Stimulated activated effector memory CD8-positive, alpha-beta T cell treated with anti-CD3 and anti-CD28 coated beads, Interleukin-12 subunit alpha, Interleukin-12 subunit beta, amount 100 ng/mL, for 72 hours (primary cell): Measurements from ENCODE around the gene SUGP1.

ENCODE experiments used
- ATAC-seq: fragments of 150-1000 bp; cut with Tn5 transposase; 2 replicates; pipeline ENCODE4 v1.10.0; 2021
- DNase-seq, 2 donors: peaks; one replicate each; pipeline ENCODE4 v3.0.0; 2021 to 2022; ENCODE audit warnings: low spot score in 2 of 2
- H3K27ac Mint-ChIP-seq: one replicate; pipeline ENCODE4 v1.8.0; 2022; ENCODE audit warnings: mild to moderate bottlenecking, mixed read lengths
- H3K36me3 Mint-ChIP-seq: one replicate; pipeline ENCODE4 v1.8.0; 2022; ENCODE audit warnings: mild to moderate bottlenecking, mixed read lengths
- H3K4me1 Mint-ChIP-seq: one replicate; pipeline ENCODE4 v1.8.0; 2022; ENCODE audit warnings: mixed read lengths
- H3K4me3 Mint-ChIP-seq: one replicate; pipeline ENCODE4 v1.8.0; 2022; ENCODE audit warnings: mild to moderate bottlenecking, mixed read lengths
- H3K9me3 Mint-ChIP-seq: one replicate; pipeline ENCODE4 v1.8.0; 2022; ENCODE audit warnings: mixed read lengths

SUGP1 gene

DNA sequence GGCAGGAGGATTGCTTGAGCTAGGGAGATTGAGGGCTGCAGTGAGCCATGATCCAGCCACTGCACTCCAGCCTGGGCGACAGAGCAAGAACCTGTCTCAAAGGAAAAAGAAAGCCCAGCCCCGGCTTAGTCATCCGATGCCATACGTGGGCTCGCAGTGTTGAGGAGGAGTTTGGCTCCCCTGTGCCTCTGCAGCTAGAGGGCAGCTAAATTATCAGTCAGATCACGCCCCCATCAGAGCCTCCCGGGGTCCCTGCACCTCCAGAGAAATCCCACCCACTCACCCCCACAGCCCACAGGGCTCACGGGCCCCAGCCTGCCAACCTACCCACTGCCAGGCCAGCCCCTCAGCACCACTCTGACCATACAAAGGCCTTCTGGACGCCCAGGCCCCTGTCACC is 28.0 kb upstream of the SUGP1 start:
- Mint-ChIP-seq H3K4me3 (no peak overlapping the region), H3K9me3 (no peaks in the 10 kb centered on the region), H3K36me3 (peaks cover 87% of the 10 kb centered on the region), H3K27ac (no peak overlapping the region), H3K4me1 (no peaks in the 10 kb centered on the region)
- no peak for DNase-seq
- no peak for ATAC-seq

- H3K36me3 Mint-ChIP-seq, result peaks cover 88% of the 10 kb centered on the region
- ATAC-seq, result no peak
- H3K9me3 Mint-ChIP-seq, result no peaks in the 10 kb centered on the region
- peak overlapping the region; percentile 79 for H3K27ac Mint-ChIP-seq
- H3K4me1 Mint-ChIP-seq, result no peaks in the 10 kb centered on the region
- DNase-seq, result no peak
- no peak overlapping the region for H3K4me3 Mint-ChIP-seq
Observed at GRCh38 chr19:19347401-19348110, 27.2 kb upstream of the SUGP1 start.

DNA sequence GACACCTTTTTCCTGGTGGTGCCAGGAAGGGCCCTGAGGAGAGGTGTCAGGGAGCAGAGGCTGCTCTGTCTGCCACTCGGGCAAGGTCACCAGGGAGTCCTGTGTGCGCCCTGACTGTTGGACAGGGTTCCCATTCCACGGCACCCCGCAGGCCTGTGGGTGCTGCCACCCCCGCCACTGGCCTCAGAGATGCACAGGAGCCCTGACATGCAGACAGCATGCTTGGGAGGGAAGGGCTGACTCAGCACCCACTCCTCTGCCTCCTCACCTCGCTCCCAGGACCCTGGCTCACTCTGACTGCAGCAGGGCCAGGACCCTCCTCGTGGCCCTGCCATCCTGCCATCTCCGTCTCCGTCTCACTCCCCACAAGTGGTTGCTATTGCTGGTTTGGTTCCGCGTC is 25.7 kb upstream of the SUGP1 start:
- no peak overlapping the region for H3K4me3 Mint-ChIP-seq
- no peaks in the 10 kb centered on the region for H3K4me1 Mint-ChIP-seq
- peaks cover 88% of the 10 kb centered on the region for H3K36me3 Mint-ChIP-seq
- DNase-seq, result no peak
- H3K27ac Mint-ChIP-seq, result peak overlapping the region; percentile 79
- ATAC-seq, result no peak
- H3K9me3 Mint-ChIP-seq, result no peaks in the 10 kb centered on the region

DNA sequence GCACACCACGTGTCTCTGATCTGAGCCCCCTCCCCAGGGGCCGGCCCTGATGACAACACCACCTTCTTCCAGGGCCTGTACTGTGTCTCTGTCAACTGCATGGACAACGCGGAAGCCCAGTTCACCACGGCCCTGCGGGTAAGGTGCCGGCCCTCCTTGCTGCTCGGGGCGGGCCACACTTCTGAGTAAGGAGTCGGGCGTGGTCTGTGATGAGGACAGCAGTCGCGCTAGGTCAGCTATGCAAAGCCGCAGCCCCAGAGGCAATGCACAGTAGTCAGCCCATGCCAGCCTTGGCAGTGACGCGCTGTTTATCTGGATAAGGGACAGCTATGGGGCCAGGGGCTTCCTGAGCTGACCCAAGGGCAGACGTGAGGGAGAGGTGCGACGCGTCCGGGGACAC is 24.9 kb upstream of the SUGP1 start:
- Mint-ChIP-seq H3K4me1 (no peaks in the 10 kb centered on the region), H3K9me3 (no peaks in the 10 kb centered on the region), H3K27ac (no peak overlapping the region), H3K36me3 (peaks cover 86% of the 10 kb centered on the region), H3K4me3 (no peak overlapping the region)
- ATAC-seq (no peak), DNase-seq (no peak)

GRCh38 chr19:19343762-19344161 is 23.5 kb upstream of the SUGP1 start:
- no peak overlapping the region for H3K27ac Mint-ChIP-seq
- ATAC-seq, result no peak

GRCh38 chr19:19343016-19343362 is 22.7 kb upstream of the SUGP1 start:
- Mint-ChIP-seq H3K36me3 (peaks cover 88% of the 10 kb centered on the region), H3K4me1 (no peaks in the 10 kb centered on the region), H3K27ac (no peak overlapping the region), H3K4me3 (no peak overlapping the region), H3K9me3 (no peaks in the 10 kb centered on the region)
- DNase-seq (no peak), ATAC-seq (no peak)

More at GRCh38 chr19:19343762-19344161, 23.5 kb upstream of the SUGP1 start:
- H3K4me3 Mint-ChIP-seq, result no peak overlapping the region
- DNase-seq, result no peak
- H3K9me3 Mint-ChIP-seq, result no peaks in the 10 kb centered on the region
- no peaks in the 10 kb centered on the region for H3K4me1 Mint-ChIP-seq
- H3K36me3 Mint-ChIP-seq, result peaks cover 86% of the 10 kb centered on the region

DNA sequence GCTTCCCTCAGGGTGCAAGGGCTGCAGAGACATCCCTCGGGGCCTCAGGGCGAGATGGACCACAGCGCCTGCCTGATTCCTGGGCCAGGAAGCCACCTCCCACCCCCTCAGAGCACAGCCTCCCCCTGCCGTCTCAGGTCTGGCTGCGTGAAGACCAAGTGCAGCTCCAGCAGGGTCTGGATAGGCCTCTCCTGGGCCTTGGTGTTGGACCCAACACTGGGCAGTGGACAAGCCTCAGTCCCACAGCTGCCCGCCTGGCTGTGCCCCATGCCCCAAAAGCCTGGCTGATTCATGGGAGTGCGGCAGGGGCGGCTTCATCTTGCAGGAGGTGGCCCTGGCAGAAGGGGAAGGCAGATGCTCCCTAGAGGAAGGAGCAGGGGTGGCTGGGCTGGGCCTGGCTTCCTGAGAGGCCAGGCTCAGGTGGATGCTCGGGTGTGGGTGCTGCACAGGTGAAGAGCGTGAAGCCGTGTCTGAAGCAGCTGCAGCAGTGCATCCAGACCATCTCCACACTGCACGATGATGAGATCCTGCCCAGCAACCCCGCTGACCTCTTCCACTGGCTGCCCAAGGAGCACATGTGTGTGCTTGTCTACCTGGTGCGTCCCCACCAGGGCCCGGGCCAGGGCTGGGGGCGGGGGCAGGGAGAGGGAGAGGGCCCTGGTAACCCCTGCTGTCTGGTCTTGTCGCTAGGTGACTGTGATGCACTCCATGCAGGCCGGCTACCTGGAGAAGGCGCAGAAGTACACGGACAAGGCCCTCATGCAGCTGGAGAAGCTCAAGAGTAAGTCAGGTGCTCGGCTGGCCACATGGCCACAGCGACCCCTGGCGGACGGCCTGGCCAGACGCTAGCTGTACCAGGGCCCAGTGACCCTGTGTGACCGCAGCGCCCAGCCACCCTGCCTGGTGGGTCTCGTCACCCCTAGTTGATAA is 22.0 kb upstream of the SUGP1 start:
- DNase-seq, result no peak

DNA sequence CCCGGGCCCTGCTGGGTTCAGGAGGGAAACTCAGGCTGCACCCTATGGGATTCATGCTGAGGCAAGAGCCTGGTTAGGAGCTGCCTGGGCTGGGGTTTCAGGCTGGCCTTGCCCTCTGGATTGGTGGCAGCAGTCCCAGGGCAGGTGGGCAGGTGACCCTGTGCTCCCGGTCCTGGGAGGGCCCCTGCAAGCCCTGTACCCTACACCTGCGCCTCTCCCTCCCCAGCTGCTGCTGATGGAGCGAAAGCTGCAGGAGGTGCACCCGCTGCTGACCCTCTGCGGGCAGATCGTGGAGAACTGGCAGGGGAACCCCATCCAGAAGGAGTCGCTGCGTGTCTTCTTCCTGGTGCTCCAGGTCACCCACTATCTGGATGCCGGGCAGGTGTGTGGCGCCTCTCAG is 20.7 kb upstream of the SUGP1 start:
- DNase-seq (no peak), ATAC-seq (no peak)
- Mint-ChIP-seq H3K27ac (no peak overlapping the region), H3K4me1 (no peaks in the 10 kb centered on the region), H3K4me3 (no peak overlapping the region), H3K36me3 (peaks cover 92% of the 10 kb centered on the region), H3K9me3 (no peaks in the 10 kb centered on the region)

More for the DNA sequence above, 22.0 kb upstream of the SUGP1 start:
- Mint-ChIP-seq H3K9me3 (no peaks in the 10 kb centered on the region), H3K4me3 (no peak overlapping the region), H3K4me1 (no peaks in the 10 kb centered on the region), H3K27ac (no peak overlapping the region), H3K36me3 (peaks cover 92% of the 10 kb centered on the region)
- peak; percentile 33 for ATAC-seq

DNA sequence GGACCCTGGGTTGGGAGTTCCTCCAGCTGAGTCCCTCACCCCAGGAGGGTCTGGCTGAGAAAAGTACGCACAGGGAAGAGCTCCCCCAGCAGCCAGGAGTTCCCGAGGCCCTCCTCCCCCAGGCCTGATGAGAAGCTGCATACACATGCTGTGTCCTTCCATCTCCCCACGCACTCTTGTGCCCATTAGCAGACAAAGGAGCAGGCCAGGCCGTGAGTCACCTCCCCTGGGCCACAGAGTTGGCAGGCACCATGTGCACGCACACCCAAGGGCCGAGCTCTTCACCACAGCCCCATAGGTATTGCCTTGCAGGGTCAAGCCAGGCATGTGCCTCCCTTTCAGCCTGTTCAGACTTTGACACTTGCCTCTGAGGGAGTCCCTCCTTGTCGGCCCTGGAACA is 17.8 kb upstream of the SUGP1 start:
- H3K27ac Mint-ChIP-seq, result peak overlapping the region; percentile 45
- ATAC-seq, result no peak
- no peak for DNase-seq

GRCh38 chr19:19337120-19337519 is 16.8 kb upstream of the SUGP1 start:
- no peak overlapping the region for H3K27ac Mint-ChIP-seq
- DNase-seq (no peak), ATAC-seq (no peak)
- H3K4me1 Mint-ChIP-seq, result peaks cover 12% of the 10 kb centered on the region
- no peak overlapping the region for H3K4me3 Mint-ChIP-seq
- no peaks in the 10 kb centered on the region for H3K9me3 Mint-ChIP-seq
- peaks cover 80% of the 10 kb centered on the region for H3K36me3 Mint-ChIP-seq

More for the DNA sequence above, 17.8 kb upstream of the SUGP1 start:
- Mint-ChIP-seq H3K4me1 (peaks cover 12% of the 10 kb centered on the region), H3K36me3 (peaks cover 79% of the 10 kb centered on the region), H3K9me3 (no peaks in the 10 kb centered on the region), H3K4me3 (no peak overlapping the region)

- no peak overlapping the region for H3K27ac Mint-ChIP-seq
- H3K36me3 Mint-ChIP-seq, result peaks cover 80% of the 10 kb centered on the region
- no peaks in the 10 kb centered on the region for H3K9me3 Mint-ChIP-seq
- no peak for DNase-seq
- no peak overlapping the region for H3K4me3 Mint-ChIP-seq
- no peak for ATAC-seq
- peaks cover 12% of the 10 kb centered on the region for H3K4me1 Mint-ChIP-seq
Observed at GRCh38 chr19:19336597-19336996, 16.3 kb upstream of the SUGP1 start.

- peak overlapping the region; percentile 81 for H3K27ac Mint-ChIP-seq
- peaks cover 81% of the 10 kb centered on the region for H3K36me3 Mint-ChIP-seq
- ATAC-seq, result no peak
- H3K9me3 Mint-ChIP-seq, result no peaks in the 10 kb centered on the region
- peaks cover 12% of the 10 kb centered on the region for H3K4me1 Mint-ChIP-seq
- no peak for DNase-seq
- H3K4me3 Mint-ChIP-seq, result no peak overlapping the region
Observed at GRCh38 chr19:19335408-19336158, 15.3 kb upstream of the SUGP1 start.

GRCh38 chr19:19334989-19335344 is 14.7 kb upstream of the SUGP1 start:
- H3K36me3 Mint-ChIP-seq, result peaks cover 81% of the 10 kb centered on the region

GRCh38 chr19:19334063-19334988 is 14.0 kb upstream of the SUGP1 start:
- DNase-seq, result no peak
- H3K36me3 Mint-ChIP-seq, result peaks cover 82% of the 10 kb centered on the region
- no peak for ATAC-seq
- no peak overlapping the region for H3K4me3 Mint-ChIP-seq
- peaks cover 15% of the 10 kb centered on the region for H3K4me1 Mint-ChIP-seq
- H3K27ac Mint-ChIP-seq, result peak overlapping the region; percentile 81
- H3K9me3 Mint-ChIP-seq, result no peaks in the 10 kb centered on the region

More at GRCh38 chr19:19334989-19335344, 14.7 kb upstream of the SUGP1 start:
- H3K4me3 Mint-ChIP-seq, result no peak overlapping the region
- no peak for DNase-seq
- H3K4me1 Mint-ChIP-seq, result peaks cover 12% of the 10 kb centered on the region
- no peaks in the 10 kb centered on the region for H3K9me3 Mint-ChIP-seq
- ATAC-seq, result no peak
- H3K27ac Mint-ChIP-seq, result peak overlapping the region; percentile 81
